CD14-positive monocyte (primary cell): ENCODE data around the gene PDE8B. TPM values are rescaled to one million over a fixed set of nuclear protein-coding genes. Genes with fewer than 3 reads are reported as not detected.
A peak's percentile ranks its signal among the peaks of the same experiment; 100 is the strongest.

ENCODE experiments used
- DNase-seq, 3 donors: peaks; one replicate each; pipeline ENCODE4 v3.0.0-alpha.2; 2011 to 2022
- H2AFZ ChIP-seq: 2 replicates; pipeline ENCODE4 v1.6.0; 2012; ENCODE audit warnings: mild to moderate bottlenecking, low read depth, low read length, inconsistent platforms; ENCODE audit not compliant: insufficient read depth, poor library complexity, severe bottlenecking
- H3K27ac ChIP-seq, 2 donors: 1 replicate in 1 of 2; 2 replicates in 1 of 2; pipeline ENCODE4 v1.5.1; 2012 to 2013; ENCODE audit warnings: low read length in 2 of 2, control low read depth in 1 of 2, inconsistent platforms in 1 of 2, low read depth in 1 of 2, mild to moderate bottlenecking in 1 of 2
- H3K27me3 ChIP-seq, 2 donors: one replicate each; pipeline versions ENCODE4 v1.6.0 to v1.6.1; 2011 to 2013; ENCODE audit warnings: low read length in 2 of 2; ENCODE audit not compliant: control insufficient read depth in 2 of 2, insufficient read depth in 2 of 2
- H3K36me3 ChIP-seq, 2 donors: replicated peaks in 1 of 2; 1 replicate in 1 of 2; 2 replicates in 1 of 2; pipeline versions ENCODE4 v1.5.1 to v1.6.1; 2012 to 2013; ENCODE audit warnings: low read length in 2 of 2, control low read depth in 1 of 2, inconsistent platforms in 1 of 2, mild to moderate bottlenecking in 1 of 2; ENCODE audit not compliant: insufficient read depth in 2 of 2, control insufficient read depth in 1 of 2
- H3K4me1 ChIP-seq, 2 donors: 1 replicate in 1 of 2; 2 replicates in 1 of 2; pipeline versions ENCODE4 v1.5.1 to v1.6.1; 2012 to 2013; ENCODE audit warnings: low read length in 2 of 2, control low read depth in 1 of 2, inconsistent platforms in 1 of 2, mild to moderate bottlenecking in 1 of 2, moderate library complexity in 1 of 2; ENCODE audit not compliant: insufficient read depth in 2 of 2, control insufficient read depth in 1 of 2
- H3K4me2 ChIP-seq: replicated peaks from 2 replicates; pipeline ENCODE3; 2012; ENCODE audit warnings: low read length, moderate library complexity, mild to moderate bottlenecking; ENCODE audit not compliant: poor library complexity, severe bottlenecking; ENCODE audit errors: extremely low read depth
- H3K4me3 ChIP-seq, 3 experiments: fragments of 200-600 bp in 1 of 3; sonication (generic) in 1 of 3; replicated peaks in 1 of 3; 1 replicate in 2 of 3; 2 replicates in 1 of 3; pipeline ENCODE4 v1.5.1; 2011 to 2013; ENCODE audit warnings: low read length in 3 of 3, mild to moderate bottlenecking in 3 of 3, control low read depth in 2 of 3, low read depth in 2 of 3, inconsistent platforms in 1 of 3, moderate library complexity in 1 of 3
- H3K79me2 ChIP-seq: 2 replicates; pipeline ENCODE4 v1.6.0; 2012; ENCODE audit warnings: mild to moderate bottlenecking, control low read depth, inconsistent platforms, low read length, moderate library complexity; ENCODE audit not compliant: insufficient read depth
- H3K9ac ChIP-seq: 2 replicates; pipeline ENCODE4 v1.6.0; 2017; ENCODE audit warnings: low read length, mild to moderate bottlenecking; ENCODE audit not compliant: insufficient read depth, poor library complexity, severe bottlenecking
- H3K9me3 ChIP-seq, 2 donors: replicated peaks in 1 of 2; 1 replicate in 1 of 2; 2 replicates in 1 of 2; pipeline versions ENCODE4 v1.5.1 to v1.6.1; 2012 to 2013; ENCODE audit warnings: low read length in 2 of 2, control low read depth in 1 of 2; ENCODE audit not compliant: control insufficient read depth in 1 of 2, insufficient read depth in 1 of 2
- H4K20me1 ChIP-seq: 2 replicates; pipeline ENCODE4 v1.6.0; 2012; ENCODE audit warnings: mild to moderate bottlenecking, low read length, control low read depth, moderate library complexity; ENCODE audit not compliant: insufficient read depth
- H3K27ac Mint-ChIP-seq, 7 donors: one replicate each; pipeline ENCODE4 v1.8.0; 2020; ENCODE audit warnings: mild to moderate bottlenecking in 7 of 7, mixed read lengths in 7 of 7, moderate library complexity in 6 of 7, inconsistent platforms in 2 of 7
- H3K27me3 Mint-ChIP-seq, 3 donors: one replicate each; pipeline ENCODE4 v1.8.0; 2021 to 2022; ENCODE audit warnings: low read depth in 3 of 3, mild to moderate bottlenecking in 3 of 3, mixed read lengths in 3 of 3, moderate library complexity in 3 of 3, inconsistent platforms in 1 of 3
- H3K36me3 Mint-ChIP-seq, 2 donors: one replicate each; pipeline ENCODE4 v1.8.0; 2020; ENCODE audit warnings: mixed read lengths in 2 of 2, inconsistent platforms in 1 of 2, mild to moderate bottlenecking in 1 of 2
- H3K4me1 Mint-ChIP-seq: one replicate; pipeline ENCODE4 v1.8.0; 2020; ENCODE audit warnings: mild to moderate bottlenecking, mixed read lengths
- H3K4me3 Mint-ChIP-seq, 2 donors: one replicate each; pipeline ENCODE4 v1.8.0; 2020; ENCODE audit warnings: mild to moderate bottlenecking in 2 of 2, mixed read lengths in 2 of 2, moderate library complexity in 1 of 2
- H3K9me3 Mint-ChIP-seq, 7 donors: one replicate each; pipeline ENCODE4 v1.8.0; 2020 to 2022; ENCODE audit warnings: mixed read lengths in 7 of 7, mild to moderate bottlenecking in 6 of 7, moderate library complexity in 6 of 7, inconsistent platforms in 2 of 7
- CTCF ChIP-seq: fragments of 200-600 bp; IDR thresholded peaks from one replicate; pipeline ENCODE4 v1.8.0; 2022; ENCODE audit warnings: antibody characterized with exemption, mild to moderate bottlenecking
- WGBS: methylation state at CpG from one replicate; pipeline ENCODE4 v1.1.5; 2013; ENCODE audit warnings: missing lambda C conversion rate; ENCODE audit not compliant: insufficient coverage; 5-methylcytosine and 5-hydroxymethylcytosine counted together
- intact Hi-C, 2 donors: fragments of 100-400 bp; cut with micrococcal nuclease; formaldehyde crosslinking; loops; one replicate each; pipeline versions ENCODE4 v1.15.0 to v1.15.1; 2023
- polyA plus RNA-seq, 3 donors: library from polyadenylated mRNA; depleted of rRNA in 1 of 3; unstranded in 2 of 3; stranded (reverse) in 1 of 3; fragments of 300-500 nt in 2 of 3; fragments of >200 nt in 1 of 3; fragmentation: Illumina TruSeq in 2 of 3; gene quantifications; 1 replicate in 2 of 3; 2 replicates in 1 of 3; pipeline ENCODE4 v1.2.3, GENCODE V29; 2012 to 2021

The PDE8B gene
- polyA plus RNA-seq, 3 donors = 0.11 to 0.61 (median 0.29) TPM

GRCh38 chr5:77430726-77431125 is 220.2 kb downstream of the PDE8B start:
- H4K20me1 ChIP-seq = no peaks in the 10 kb centered on the region
- H3K27ac Mint-ChIP-seq = peak overlapping the region in 1 of 7 donors; percentile 11
- peaks cover 67 to 68% of the 10 kb centered on the region in 2 donors for H3K36me3 Mint-ChIP-seq
- no CpG with 5 or more reads among the region's 1 CpG for WGBS
- intact Hi-C loops = no loop called here
- no peak overlapping the region for H3K9ac ChIP-seq
- no peak for DNase-seq
- no peaks in the 10 kb centered on the region for H3K27me3 ChIP-seq
- H3K36me3 ChIP-seq = peaks cover 77 to 91% of the 10 kb centered on the region in 2 donors
- H2AFZ ChIP-seq = no peak overlapping the region
- H3K9me3 ChIP-seq = no peaks in the 10 kb centered on the region
- no peak overlapping the region for H3K4me2 ChIP-seq
- H3K79me2 ChIP-seq = no peaks in the 10 kb centered on the region
- no peaks in the 10 kb centered on the region for H3K9me3 Mint-ChIP-seq
- no peaks in the 10 kb centered on the region for H3K4me1 ChIP-seq
- H3K4me3 ChIP-seq = no peak overlapping the region
- no peaks in the 10 kb centered on the region for H3K27me3 Mint-ChIP-seq
- no peak overlapping the region for H3K4me3 Mint-ChIP-seq
- TF ChIP-seq CTCF = no peak
- no peaks in the 10 kb centered on the region for H3K4me1 Mint-ChIP-seq
- no peak overlapping the region for H3K27ac ChIP-seq

- Mint-ChIP-seq H3K4me1 (no peaks in the 10 kb centered on the region), H3K27me3 (no peaks in the 10 kb centered on the region), H3K9me3 (no peaks in the 10 kb centered on the region), H3K36me3 (peaks cover 67 to 68% of the 10 kb centered on the region in 2 donors), H3K4me3 (no peak overlapping the region), H3K27ac (no peak overlapping the region)
- Histone ChIP-seq H3K79me2 (no peaks in the 10 kb centered on the region), H3K27me3 (no peaks in the 10 kb centered on the region), H3K9me3 (no peaks in the 10 kb centered on the region), H3K27ac (no peak overlapping the region), H3K4me2 (no peak overlapping the region), H3K4me1 (no peaks in the 10 kb centered on the region), H3K36me3 (peaks cover 77 to 91% of the 10 kb centered on the region in 2 donors), H2AFZ (no peak overlapping the region), H3K4me3 (no peak overlapping the region), H3K9ac (no peak overlapping the region), H4K20me1 (no peaks in the 10 kb centered on the region)
- no CpG with 5 or more reads among the region's 3 CpGs for WGBS
- intact Hi-C loops = no loop called here
- no peak for TF ChIP-seq CTCF
- DNase-seq = no peak
These were observed 220.8 kb downstream of the PDE8B start for GRCh38 chr5:77431286-77431685.
